GM21526 (cell line): ENCODE measurements around the gene STIP1.
A peak's percentile ranks its signal among the peaks of the same experiment; 100 is the strongest.
"Not testable (repeated sequence)": the region's sequence is repeated elsewhere in the genome, so short reads cannot be mapped to it uniquely, and the experiment has no call there.

Experiments
- ATAC-seq: cut with Tn5 transposase; IDR thresholded peaks from one replicate; pipeline ENCODE4 v1.9.1; 2021; ENCODE audit warnings: moderate library complexity; ENCODE audit not compliant: unreplicated experiment, low FRiP score

STIP1 gene

DNA sequence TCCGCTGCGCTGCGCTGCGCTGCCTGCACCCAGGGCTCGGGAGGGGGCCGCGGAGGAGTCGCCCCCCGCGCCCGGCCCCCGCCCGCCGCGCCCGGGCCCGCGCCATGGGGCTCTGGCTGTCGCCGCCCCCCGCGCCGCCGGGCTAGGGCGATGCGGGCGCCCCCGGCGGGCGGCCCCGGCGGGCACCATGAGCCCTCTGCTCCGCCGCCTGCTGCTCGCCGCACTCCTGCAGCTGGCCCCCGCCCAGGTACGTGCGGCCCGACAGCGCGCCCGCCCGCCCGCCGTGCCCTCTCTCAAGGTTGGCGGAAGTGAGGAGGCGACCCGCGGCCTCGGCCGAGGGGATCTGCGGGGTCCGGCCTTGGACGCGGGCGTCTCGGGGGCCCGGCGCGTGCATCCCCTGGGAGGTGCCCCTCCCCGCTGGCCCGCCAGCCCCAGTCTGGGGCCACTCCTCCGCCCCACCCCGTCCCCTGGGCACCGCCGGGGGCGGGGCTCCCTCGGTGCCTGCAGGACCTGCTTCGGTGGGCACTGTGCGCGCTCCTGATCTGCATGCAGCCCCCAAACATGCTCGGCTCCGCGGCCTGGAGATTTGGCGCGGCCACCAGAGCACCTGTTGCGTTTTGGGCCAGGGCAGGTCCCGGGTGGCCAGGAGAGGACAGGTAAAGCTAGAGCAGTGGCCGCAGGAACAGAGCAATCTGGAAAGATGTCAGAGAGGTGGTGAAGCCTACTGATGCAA is 48.8 kb downstream of the STIP1 start:
- ATAC-seq, result no peak

- ATAC-seq, result no peak
Measured at GRCh38 chr11:64235437-64236161, 49.6 kb downstream of the STIP1 start.

- no peak for ATAC-seq
Measured at GRCh38 chr11:64237484-64237951, 51.5 kb downstream of the STIP1 start.

DNA sequence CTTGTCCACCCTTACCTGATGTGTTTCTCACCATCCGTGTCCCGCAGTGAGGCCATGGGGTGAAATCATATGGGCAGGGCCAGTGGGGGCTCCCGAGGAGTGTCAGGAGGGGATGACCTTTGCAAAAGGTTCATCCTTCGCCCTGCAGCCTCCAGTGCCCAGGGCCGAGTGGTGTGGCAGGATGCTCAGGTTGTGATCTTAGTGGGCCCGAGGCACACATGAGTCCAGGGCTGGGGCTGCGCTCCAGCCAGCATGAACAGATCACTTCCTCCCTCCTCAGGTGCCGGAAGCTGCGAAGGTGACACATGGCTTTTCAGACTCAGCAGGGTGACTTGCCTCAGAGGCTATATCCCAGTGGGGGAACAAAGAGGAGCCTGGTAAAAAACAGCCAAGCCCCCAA is 52.1 kb downstream of the STIP1 start:
- ATAC-seq, result no peak

GRCh38 chr11:64238999-64239398 is 53.0 kb downstream of the STIP1 start:
- no peak for ATAC-seq

- ATAC-seq, result peak; percentile 3
Measured at GRCh38 chr11:64239662-64240434, 53.9 kb downstream of the STIP1 start.

DNA sequence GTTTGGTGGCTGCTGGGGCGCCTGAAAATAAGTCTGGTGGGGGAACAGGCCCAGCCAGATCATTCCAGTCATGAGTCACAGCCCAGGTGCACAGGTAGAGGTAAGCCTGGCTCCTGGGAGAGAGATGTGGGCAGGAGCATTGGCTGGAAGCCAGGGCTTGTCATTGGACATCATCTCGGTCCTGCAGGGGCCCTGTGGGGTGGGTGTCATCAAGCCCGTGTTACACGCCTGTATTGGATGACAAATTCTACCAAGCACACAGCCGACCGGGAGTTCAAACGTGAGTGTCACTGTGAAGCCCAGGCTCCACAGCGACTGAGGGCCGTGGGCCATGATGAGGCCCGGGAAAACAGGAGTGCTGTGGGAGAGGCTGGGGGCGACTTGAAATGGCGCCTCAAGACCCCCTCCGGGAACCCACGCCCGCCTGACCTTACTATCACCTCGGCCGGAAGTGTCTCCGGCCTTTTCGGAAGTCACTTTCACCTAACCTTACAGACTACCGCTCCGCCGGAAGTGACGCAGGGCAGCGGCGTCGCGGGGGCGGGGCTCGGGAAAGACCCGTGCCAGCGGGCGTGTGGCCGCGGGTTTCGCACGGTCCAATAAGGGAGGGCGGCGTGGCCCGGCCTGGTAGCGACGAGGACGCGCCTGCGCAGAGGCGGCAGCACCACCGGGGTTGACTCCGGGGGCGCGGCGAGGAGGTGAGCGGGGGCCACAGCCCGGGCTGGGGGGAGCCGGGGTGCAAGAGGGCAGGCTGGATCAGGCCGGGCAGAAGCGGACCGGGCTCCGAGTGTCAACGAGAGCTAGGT is 54.7 kb downstream of the STIP1 start, which contains the start of gene FKBP2:
FKBP2 (plus strand) TSS at position 661 of the 806 bp plus-strand sequence. CDS start 1,293 bp downstream, outside the sequence.
- ATAC-seq, result peak; percentile 39

DNA sequence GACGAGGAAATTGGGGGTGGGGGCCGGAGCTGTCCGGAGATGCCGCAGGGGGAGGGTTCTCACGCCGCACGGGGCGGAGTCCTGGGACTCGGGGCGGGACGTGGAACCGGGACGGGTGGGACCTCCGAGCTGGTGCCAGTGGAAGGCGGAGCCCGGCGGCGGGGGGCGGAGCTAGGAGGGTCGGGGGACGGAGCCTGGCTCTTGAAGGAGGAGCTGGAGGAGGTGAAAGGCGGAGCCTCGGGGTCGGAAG is 55.2 kb downstream of the STIP1 start:
- peak; percentile 53 for ATAC-seq

DNA sequence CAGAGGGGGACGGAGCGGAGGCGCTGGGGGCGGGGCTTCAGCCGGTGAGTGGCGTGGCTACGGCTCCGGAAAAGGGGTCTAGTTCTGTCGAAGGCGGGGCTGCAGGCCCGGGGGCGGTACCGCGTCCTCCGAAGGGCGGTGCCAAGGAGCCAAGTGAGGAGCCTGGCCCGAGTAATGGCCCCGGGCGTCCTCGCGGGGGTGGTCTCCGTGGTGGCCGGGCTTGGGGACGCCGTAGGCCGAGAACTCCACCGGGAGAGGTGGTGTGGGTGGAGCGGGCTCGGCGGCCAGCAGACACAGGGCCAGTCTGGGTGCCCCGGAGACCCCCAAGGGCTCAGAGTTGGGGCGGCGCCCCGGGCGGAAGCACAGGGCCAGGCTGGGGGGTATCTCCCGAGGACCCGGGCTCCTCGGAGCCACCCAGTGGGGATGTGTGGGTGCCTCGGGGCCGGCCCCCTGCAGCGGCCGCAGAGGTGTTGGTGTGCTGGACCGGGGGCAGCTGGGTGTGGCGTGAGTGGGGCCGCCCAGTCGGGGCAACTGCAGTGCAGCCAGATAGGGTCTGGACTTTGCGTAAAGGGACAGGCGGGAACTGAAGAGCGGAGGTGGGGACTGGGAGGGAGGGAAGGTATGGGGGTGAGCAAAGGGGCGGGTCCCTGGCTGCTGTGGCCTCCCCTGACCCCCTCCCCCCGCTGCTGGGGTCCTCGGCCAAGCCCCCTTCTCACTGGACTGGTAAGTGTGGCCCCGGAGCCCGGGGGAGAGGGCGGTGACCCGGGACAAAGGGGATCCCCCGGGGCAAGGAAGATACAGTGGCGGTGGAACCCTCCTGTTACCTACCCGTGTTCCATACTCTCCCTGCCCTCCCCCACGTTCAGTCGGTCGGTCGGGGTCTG is 55.8 kb downstream of the STIP1 start:
- ATAC-seq, result no peak

DNA sequence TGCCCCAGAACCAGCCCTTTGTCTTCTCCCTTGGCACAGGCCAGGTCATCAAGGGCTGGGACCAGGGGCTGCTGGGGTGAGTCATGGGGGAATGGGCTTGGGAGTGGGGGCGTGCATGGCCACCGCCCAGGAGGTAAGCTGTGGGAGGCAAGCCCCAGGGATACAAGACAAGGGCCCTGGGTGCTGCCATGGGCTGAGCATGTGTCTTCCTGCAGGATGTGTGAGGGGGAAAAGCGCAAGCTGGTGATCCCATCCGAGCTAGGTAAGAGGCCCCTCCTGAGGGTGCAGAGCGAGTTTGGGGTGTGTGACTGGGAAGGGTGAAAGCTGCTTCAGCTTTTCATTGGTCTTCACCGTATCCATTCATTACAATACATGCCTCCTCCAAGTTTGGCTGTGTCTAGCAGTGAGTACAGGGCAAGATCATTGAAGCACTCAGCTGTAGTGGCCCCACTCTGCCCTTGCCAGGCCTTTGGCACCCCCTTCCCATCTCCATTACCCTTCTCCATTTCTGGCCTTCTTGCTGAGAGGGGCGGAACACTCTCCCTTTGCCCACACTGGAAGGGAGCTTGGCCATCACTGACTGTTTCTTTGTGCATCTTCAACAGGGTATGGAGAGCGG is 57.4 kb downstream of the STIP1 start:
- no peak for ATAC-seq

DNA sequence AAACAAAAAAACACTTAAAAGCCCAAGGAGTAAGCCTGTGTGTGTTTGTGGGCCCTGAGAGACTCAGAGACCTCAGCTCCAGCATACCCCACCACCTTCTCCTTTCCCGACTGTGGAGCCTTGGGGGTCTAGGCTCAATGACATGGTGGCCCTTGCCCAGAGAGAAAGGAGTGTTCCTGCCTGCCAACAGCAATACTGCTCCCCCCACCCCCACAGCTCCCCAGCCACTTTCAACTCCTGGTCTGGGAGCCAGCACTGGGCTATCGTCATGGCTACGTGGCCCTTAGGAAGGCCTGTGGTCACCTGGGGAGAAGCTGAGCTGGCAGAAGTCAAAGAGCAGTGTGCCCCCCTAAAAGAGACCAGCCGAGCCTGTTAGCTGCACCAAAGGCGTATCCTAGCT is 58.1 kb downstream of the STIP1 start:
- no peak for ATAC-seq

DNA sequence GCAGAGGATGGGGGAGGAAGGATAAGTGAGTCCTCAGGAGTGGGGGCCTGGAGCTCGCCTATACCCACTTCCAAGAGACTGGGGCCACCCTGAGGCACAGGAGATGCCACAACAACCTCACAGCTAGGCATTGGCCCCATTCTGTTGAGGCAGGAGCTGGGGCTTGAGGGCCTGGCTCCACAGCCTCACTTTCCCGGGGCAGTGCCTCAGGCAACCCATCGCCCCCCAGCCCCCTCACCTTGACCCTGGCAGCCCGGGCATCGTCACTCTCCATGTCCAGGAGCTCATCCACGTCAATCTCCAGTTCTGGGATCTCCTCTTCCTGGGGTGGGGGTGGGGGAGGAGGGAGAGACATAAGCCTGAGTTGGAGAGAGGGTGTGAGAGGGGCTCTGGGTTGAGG is 59.0 kb downstream of the STIP1 start:
- no peak for ATAC-seq

DNA sequence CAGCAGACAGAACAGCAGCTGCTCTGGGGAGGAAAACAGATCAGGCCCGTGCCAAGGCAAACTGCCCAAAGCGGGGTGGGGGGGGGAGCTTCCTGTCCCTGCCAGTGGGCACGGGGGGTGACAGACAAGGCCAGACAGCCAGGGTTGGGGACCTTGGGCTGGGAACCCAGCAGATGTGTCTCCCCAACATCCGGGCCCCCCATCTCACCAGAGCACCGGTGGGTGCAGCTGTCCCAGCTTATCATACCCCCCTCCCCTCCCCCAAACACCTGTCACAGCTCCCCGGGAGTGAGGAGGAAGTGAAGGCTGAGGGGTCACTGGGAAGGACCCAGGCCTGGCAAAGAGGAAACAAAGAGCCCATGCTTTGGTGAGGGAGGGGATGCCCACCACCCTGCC is 59.4 kb downstream of the STIP1 start:
- ATAC-seq, result no peak

GRCh38 chr11:64245797-64246620 is 60.0 kb downstream of the STIP1 start:
- no peak for ATAC-seq

GRCh38 chr11:64246621-64246870 is 60.6 kb downstream of the STIP1 start:
- not testable (repeated sequence) for ATAC-seq

DNA sequence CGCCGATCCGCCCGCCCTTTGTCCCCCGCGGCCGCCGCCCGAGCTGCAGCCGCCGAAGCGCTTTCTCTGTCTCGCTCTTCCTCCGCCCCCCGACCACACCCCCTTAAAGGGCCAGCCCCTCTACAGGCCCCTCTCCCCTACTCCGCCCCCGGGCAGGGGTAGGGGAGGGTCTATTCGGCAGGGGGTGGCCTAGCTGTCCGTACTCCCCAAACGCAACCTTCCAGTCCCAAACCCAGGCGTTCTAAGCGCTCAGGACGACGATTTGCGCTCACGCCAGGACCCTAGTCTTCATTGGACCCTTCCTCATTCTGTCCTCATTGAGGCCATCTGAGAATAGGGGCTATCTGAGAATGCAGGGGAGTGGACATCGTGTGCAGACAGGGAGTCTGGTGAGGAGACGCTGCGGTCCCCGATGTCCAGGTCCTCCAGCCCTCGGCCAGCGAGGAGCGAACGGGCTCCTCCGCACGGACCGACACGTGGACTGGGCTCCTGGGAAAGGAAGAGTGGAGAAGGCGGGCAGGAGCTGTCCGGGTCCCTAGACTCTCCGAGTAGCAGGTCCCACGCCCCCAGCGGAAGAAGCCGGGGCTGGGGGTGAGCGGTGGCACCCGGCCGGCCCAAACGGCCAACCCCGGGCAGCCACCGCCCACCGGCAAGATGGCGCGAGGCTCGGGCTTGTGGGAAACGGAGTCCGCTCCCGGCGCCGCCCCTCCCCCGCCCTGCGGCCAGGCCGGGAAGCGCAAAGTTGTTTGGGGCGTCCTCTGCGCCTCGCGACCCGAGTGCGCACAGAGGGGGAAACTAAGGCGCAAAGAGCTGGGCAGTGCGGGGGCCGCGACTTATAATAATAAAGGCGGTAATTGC is 61.1 kb downstream of the STIP1 start, which contains the start of gene PPP1R14B:
PPP1R14B (minus strand) TSS at position 73 of the 858 bp plus-strand sequence. CDS start 270 bp downstream, outside the sequence.
- ATAC-seq, result no peak

GRCh38 chr11:64247729-64248531 is 62.0 kb downstream of the STIP1 start:
- ATAC-seq, result no peak
